HUDEP-2 (cell line): ENCODE measurements around the gene POGLUT2.

Experiments
- DNase-seq, 76 experiments: peaks; one replicate each; lab custom pipeline; 2025; ENCODE audit not compliant: unreplicated experiment in 76 of 76; lab: John Stamatoyannopoulos, UW

POGLUT2 gene

GRCh38 chr13:102798581-102799425, at the start of gene POGLUT2, which contains the start of gene BIVM:
Gene POGLUT2 (minus strand): TSS chr13:102798976. CDS start chr13:102798670, 306 bp downstream.
Gene BIVM (plus strand): TSS chr13:102799119. CDS start chr13:102807268, 8,149 bp downstream.
- DNase-seq: peak in 74 of 76 experiments; percentile 25 to 85 (median 70)

- peak in 21 of 76 experiments; percentile 0 to 48 (median 8) for DNase-seq
Observed at GRCh38 chr13:102847272-102848234, 48.8 kb upstream of the POGLUT2 start.

- DNase-seq: peak in 44 of 76 experiments; percentile 1 to 55 (median 16)
Observed at GRCh38 chr13:102846261-102847015, 47.7 kb upstream of the POGLUT2 start.

GRCh38 chr13:102845630-102846260, 47.0 kb upstream of the POGLUT2 start, which contains the start of gene ERCC5:
Gene ERCC5 (plus strand): TSS chr13:102846032. CDS start chr13:102846267, 235 bp downstream.
- DNase-seq: peak in 75 of 76 experiments; percentile 65 to 96 (median 91)

GRCh38 chr13:102845289-102845629, 46.5 kb upstream of the POGLUT2 start:
- peak in 1 of 76 experiments; percentile 31 for DNase-seq

GRCh38 chr13:102839462-102839861, 40.7 kb upstream of the POGLUT2 start:
- no peak for DNase-seq

DNA sequence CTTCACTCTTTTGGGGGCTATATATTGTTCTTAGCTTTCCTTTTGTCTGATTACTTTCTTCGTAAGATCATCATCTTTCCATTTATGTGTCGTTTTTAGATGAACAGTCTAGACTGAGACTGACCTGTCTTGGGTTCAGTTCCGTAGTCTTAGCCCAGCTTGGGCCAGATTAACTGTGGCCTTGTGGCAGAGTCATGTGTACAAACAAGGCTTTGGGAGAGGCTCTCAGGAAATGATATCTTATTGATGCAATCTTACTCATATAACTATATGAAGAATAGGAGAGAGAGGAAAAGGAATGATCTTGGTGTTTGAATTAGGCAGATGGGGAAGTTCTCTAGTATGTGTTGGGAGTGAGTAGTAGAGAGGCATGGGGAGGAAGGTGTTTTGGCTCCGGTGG, 40.2 kb upstream of the POGLUT2 start:
- DNase-seq: no peak

DNA sequence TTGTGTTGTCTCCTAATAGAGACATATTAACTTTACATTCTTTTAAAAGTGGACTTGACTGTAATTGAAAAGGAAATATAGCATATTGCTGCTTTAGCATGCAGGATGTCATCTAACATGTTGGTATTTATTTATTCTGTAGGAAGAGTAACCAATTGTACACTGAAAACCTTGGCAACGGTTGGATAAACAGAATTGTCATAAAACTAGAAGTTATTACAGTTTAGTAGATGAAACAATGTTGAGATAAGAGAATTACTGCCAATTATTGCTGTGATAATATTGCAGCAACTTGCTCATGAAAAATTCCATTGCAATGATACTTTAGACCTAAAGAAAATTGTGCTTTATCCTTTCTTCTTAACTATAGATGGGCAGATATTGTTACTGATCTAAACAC, 39.5 kb upstream of the POGLUT2 start:
- DNase-seq: no peak

GRCh38 chr13:102836471-102836870, 37.7 kb upstream of the POGLUT2 start:
- DNase-seq: no peak

DNA sequence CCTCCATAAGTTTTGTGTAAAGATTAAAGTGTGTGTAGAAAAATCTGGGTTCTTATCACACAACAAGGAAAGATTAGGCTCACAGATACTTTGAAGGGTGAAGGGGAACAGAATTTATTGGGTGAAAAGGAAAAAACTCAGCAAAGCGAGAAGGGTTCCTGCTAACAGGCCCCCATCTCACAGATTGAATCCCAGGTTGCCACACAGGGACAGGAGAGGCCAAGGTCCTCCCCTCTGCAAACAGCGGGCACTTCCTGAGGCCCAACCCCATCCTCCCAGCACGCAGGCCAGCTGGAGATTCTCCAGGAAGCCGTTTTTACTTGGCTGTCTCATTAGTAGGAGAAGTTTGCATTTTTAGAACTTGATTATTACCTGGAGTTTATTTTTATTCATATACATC, 31.9 kb upstream of the POGLUT2 start:
- no peak for DNase-seq

- DNase-seq: no peak
Observed at GRCh38 chr13:102825921-102826706, 27.3 kb upstream of the POGLUT2 start.

- no peak for DNase-seq
Observed at GRCh38 chr13:102825400-102825799, 26.6 kb upstream of the POGLUT2 start.

GRCh38 chr13:102817907-102818306, 19.1 kb upstream of the POGLUT2 start:
- DNase-seq: no peak

GRCh38 chr13:102817241-102817640, 18.5 kb upstream of the POGLUT2 start:
- no peak for DNase-seq

- no peak for DNase-seq
Observed at GRCh38 chr13:102816708-102817107, 17.9 kb upstream of the POGLUT2 start.

DNA sequence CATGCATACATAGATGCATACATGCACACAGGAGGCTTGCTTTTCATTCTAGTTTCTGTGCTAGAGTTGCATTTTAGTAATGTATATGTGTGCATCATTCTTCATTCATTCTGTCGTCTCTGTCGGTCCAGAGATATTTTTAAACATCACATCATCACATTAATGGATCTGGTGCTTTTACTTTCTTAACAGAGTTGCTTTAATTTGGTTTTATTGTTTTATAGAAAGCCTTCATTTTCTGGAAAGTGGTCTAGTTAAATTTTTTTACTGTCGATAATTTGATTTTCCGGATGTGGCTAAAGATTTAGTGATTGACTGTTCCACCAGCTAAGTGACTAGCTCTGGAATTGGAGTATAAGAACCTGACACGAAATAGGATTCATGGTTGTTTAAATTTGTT, 17.0 kb upstream of the POGLUT2 start:
- DNase-seq: no peak

- DNase-seq: no peak
Observed at GRCh38 chr13:102814793-102815192, 16.0 kb upstream of the POGLUT2 start.

GRCh38 chr13:102814025-102814607, 15.3 kb upstream of the POGLUT2 start:
- DNase-seq: no peak
